Fibroblast of skin of right quadriceps (primary cell): Measurements from ENCODE around the gene OGFOD2.

ENCODE experiments used
- DNase-seq: peaks from one replicate; pipeline ENCODE4 v3.0.0-alpha.2; 2013

OGFOD2 gene

DNA sequence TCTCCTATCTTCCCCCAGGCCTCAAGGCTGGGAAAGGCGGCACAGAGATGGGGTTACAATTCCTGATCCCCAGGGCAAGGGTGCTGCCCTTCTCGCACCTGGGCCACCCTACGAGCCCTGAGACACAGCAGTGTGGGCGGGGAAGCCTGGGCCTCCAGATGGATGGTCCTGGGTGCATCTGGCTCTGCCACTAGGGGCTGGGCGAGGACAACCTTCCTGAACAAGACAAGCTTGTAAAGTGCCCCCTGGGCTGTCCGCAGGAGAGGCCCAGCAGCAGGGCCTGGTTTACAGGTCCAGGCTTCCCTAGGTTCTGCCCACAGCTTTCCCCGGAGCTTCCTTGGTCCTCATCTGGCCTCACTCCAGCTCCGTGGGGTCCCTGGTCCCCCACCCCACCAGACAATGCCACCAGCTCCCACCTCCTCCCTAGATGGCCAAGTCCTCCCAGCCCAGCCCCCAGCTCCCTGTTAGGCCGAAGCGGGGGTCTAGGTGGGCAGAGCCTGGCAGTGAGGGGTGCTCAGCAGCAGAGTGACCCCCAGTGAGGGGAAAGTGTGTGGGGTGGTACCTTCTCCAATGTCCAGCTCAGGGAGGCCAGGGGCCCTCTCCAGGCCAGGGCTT, 14.3 kb downstream of the OGFOD2 start:
- DNase-seq: no peak

DNA sequence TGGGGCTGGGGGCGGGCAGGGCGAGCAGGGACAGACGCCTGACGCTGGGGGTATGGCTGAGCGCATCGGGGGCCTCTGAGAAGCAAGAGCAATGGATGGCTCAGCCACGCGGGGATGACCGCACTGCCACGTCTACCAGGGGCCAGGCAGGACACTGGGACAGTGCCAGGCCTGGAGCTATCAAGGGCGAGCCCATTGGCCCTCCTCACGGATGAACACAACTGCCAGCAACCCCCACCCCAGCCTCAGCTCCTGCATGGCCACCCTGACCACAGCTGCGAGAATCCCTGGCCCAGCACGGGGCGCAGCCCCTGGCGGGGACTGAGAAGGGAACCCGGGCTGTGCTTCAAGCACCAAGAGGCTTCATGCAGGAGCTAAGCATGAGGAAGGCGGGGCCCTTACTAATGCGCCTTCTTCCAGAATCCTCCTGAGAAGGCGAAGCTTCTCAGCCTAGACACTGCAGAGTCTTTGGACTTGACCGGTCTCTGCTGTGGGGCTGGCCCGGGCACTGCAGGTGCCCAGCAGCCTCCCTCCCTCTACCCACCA, 14.9 kb downstream of the OGFOD2 start:
- DNase-seq: no peak

DNA sequence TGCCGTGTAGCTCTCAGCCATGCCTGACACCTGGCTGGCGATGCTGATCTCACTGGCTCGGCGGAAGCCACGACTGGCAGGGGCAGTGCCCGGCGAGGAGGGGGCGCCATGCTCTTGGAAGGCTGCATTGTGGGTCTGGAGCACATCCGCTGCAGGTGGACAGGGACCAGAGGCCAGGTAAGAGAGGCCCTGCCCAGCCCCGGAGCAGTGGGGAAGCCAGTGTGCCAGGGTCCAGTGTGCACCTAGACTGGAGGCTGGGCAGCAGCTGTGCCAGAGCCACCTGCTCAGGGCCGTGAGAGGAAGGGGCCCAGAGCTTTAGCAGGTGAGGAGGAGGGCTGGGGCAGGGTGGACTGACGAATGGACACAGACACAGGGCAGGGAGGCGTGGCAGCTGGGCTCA, 15.5 kb downstream of the OGFOD2 start:
- no peak for DNase-seq

DNA sequence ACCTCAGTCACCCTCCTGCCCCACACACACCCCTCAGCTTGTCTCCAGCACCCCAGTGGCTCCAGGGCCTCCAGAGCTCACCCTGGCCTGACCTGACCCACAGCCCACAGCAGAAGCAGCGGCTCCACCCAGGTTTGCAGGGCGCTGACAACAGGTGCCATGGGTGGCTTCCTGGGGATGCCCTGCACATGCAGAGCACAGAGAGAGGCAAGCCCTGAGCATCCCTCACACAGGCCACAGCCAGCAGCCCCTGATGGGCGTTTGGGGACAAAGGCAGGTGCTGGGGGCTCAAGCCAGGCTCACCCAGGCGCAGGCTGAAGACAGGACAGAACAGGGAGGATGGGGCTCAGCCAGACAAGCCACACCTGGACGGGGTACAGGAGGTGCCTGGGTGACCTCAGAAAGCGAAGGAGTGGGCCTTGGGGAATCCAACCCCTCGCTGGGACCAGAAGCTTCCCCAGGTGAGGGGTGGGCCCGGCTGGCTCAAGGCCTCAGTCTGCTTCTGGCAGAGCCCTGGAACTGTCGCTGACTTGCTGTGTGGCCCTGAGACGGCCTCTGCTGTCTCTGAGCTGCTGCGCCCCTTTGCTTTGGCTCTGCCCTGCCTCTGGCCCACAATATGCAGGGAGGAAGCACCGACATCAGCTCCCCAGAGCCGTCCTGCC, 16.0 kb downstream of the OGFOD2 start:
- no peak for DNase-seq

DNA sequence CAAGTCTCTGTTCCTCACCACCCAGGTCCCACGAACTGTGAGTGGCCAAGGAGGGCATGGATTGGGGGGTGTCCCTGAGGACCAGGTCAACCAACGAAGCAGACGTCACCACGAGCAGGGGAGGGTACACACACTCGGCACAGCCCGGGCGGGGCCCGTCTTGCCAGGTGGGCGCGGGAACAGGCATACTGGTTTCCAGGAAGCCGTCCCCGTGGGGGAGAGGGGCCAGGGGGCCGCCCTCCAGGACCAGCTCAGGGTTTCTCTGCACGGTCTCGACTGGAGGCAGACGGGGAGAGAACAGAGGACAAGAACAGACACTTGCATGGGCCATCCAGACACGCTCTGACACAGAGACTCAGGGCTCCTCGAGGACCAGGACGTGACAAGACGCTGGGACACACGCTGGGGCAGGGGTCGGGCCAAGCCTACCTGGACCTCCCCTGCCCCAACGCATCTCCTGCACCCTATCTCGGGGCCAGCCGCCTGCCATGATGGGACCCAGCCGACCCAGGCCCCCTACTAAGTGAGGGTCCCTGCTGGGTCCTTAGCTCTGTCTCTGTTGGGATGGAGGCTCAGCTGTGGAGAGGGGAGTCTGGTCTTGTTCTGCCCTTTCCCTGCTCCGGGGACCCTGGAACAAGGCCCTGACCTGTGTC, 16.7 kb downstream of the OGFOD2 start:
- no peak for DNase-seq

DNA sequence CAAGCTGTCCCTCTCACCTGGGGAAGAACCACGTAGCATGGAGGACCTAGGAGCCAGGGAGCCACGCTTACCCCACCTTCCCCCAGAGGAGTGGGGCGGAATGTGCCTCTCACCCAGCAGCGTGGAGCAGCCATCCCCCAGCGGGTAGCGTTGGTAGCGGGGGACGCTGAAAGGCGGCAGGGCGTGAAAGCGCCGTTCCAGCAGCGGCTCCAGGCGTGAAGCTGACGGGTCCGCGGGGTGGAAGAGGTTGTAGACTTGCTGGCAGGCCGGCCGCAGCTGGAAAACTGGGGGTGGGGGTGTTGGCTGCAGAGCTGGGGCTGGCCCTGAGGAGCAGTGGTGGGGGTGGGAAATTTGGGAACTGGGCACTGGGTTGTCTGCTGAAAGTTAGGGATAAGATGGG, 17.3 kb downstream of the OGFOD2 start:
- DNase-seq: no peak

DNA sequence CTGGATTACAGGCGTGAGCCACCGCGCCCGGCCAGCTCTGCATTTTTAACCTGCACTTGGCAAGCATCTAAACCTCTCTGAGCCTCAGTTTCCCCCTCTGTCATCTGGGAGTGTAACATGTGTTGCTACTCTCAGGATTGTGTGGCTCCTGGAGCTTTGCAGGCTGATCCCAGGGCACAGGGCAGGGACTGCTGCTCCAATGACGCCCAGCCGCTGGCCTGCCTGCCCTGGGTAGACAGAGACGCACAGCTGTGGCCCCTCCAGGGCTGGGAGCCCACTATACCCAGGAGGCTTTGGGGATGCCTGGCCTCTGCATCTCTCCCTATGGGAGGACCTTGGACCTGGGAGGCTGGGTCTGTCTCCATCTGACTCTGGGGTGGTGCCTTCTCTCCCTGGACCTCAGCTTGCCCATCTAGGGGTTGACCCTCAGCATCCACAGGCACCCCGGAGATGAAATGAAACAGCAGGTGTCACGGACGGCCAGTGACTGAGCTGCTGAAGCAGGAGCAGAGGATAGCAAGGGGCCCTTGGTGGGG, 19.2 kb downstream of the OGFOD2 start:
- DNase-seq: no peak

DNA sequence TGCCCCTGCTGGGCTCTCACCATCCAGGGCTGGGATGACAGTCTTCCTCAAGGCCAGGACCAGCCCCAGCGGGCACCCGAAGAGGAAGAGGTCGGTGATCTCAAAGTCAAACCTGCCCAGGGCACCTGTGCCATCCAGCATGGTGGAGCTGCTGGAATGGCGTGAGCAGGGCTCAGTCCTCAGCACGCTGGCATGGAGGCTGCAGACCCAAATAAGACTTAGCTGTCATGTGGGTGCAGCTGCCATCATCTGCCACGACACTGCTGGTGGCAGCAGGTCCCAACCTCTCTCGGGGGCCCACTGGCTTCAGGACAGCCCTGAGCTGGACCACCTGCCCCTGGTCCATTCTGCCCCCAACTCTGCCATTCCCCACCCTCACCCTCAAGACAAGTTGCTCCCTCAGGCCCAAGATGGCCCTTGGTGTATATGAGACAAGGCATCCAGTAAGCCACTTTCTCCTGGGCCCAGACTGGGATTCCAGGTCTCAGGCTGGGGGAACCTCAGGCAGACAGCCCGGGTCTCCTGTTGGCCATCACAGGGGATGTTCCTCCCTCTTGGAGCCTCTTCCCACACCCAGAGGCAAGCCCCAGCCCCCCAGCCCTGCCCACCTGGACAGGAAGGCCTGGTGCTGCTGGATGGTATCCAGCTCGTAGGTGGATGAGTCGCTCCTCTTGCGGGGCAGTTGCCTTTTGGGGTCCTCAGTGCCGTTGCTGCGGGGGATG, 19.9 kb downstream of the OGFOD2 start:
- DNase-seq: no peak

DNA sequence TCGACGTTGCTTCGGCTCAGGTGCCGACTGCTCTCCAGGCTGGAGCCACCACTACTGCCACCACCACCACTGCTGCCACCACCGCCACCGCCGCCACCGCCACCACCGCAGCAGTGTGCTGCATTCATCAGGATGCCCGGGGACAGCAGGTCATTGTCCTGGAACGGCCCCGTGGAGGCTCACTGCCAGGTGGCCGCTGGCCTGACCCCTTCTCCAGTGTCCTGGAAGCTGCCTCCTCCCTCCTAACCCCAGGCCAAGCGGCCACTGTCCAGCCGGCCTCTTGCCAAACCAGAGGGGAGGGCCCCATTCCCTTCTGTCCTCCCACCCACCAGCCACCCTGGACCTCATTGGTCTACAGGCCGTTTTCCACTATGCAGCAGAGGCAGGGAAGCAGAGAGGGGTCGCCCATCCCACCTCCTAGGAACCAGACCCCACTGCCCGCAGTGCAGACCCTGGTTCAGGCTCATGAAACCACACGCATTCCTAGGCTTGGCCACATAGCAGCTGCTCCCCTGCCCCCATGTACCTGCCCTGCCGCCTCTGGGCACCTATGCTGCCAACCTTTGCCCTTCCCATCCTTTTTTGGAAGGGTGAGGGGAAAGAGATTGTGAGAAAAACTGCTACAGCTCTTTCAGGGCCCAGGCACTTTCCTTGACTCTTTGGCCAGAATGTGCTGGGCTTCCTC, 20.6 kb downstream of the OGFOD2 start:
- no peak for DNase-seq

DNA sequence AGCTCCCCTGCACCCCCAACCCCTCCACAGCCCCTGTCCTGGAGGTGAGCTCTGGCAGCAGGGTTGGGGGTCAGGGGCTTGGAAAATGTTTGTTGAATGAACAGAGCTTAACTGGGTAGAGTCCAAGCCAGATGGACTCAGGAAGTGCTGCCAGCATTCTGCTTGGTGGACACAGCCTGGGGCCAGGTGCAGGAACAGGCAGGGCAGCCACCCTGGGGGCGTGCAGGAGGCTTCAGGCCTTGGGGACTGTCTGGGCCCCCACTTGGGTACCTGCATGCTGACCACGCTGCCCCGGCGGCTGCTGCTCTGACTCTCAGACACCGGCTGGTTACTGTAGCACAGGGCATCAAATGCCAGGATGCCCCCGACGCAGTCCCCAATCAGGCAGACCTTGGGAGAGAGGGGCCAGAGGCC, 21.2 kb downstream of the OGFOD2 start:
- no peak for DNase-seq

DNA sequence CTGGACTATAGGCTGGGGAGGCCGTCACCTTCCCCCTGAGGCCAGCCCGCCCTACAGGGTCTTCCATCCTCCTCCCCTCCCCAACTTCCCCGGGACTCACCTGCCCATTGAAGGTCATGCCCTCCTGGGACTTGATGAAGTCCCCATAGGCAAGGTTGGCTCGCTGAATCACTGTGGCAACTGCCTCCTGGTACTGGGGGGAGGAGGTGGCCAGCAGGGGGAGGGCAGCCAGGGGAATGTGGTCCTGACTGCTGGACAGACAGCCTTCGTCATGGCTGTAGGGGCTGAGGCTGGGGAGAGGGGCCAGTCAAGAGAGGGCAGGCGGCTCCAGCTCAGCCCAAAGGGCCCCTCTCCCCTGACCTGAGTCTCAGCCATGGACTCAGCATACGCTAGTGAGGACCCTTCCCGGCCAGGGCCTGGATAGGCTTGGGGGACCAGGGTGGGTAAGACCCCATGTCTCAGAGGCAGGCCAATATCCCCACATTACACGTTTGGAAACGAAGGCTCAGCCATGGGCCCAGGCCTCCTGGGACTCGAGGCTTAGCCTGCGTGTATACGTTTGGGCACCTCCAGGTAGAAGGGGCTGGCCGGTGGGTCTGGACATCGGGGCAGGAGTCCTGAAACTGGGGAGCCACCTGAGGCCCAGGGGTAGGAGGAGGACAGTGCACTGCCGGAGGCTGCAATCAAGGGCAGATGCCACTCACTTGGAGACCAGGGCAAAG, 21.7 kb downstream of the OGFOD2 start:
- no peak for DNase-seq

DNA sequence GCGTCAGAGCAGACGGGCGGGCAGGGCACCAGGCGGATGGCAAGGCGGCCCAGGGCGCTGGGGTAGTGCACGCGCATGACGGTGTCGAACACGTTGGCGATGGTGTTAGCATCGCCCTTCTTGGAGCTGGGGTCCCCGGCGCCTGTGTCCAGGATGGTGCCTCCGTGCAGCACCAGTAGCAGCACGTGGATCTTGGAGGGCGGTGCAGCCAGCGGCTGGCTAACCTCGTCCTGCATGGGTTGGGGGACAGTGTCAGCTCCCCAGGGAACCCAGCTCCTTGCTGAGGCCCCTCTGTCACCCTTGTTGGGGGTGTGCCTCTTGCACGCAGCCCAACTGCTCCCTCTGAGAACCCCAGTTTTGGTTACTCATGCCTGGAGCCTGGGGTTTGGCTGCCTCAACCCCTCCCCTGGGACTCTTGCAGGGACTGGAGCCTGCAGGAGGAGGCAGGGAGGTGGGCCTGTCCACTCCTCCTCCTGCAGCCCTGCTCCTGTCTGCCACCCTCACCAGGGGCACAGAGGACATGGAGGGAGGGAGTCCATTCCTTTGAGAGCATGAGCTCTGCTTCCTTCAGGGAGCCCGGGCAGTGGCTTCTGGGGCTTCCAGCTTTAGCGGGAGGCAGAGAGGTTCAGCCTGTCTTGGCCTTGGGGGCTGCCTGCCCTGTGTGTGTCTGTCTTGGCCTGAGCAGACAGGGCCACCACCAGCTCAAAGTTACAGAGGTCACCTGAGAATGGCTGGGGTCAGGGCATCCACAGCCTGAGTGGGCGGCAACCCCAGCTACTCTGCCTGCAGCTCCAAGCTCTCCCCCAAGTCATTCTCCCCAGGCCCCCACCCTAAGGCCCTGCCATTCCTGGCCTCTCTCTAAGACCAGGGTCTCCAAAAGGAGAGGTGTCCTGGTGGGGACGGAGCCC, 22.6 kb downstream of the OGFOD2 start:
- DNase-seq: no peak

DNA sequence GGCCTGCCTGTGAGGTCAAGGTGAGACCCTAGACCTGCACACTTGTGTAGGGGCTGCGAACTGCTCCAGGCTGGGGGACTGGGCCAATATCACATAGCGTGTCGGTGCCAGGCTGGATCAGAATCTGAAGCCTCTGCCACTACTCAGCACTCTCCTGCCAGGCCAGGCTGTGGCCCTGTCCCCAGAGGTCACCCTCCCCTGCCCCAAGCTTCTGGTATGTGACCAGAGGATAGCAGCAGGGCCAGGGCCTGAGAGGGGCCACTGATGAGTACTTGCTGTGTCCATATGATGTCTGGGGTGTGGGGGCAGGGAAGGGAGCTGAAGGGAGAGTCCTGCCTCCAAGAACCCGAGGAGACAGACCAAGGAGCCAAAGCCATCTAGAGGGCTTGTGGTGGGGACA, 23.3 kb downstream of the OGFOD2 start:
- no peak for DNase-seq

DNA sequence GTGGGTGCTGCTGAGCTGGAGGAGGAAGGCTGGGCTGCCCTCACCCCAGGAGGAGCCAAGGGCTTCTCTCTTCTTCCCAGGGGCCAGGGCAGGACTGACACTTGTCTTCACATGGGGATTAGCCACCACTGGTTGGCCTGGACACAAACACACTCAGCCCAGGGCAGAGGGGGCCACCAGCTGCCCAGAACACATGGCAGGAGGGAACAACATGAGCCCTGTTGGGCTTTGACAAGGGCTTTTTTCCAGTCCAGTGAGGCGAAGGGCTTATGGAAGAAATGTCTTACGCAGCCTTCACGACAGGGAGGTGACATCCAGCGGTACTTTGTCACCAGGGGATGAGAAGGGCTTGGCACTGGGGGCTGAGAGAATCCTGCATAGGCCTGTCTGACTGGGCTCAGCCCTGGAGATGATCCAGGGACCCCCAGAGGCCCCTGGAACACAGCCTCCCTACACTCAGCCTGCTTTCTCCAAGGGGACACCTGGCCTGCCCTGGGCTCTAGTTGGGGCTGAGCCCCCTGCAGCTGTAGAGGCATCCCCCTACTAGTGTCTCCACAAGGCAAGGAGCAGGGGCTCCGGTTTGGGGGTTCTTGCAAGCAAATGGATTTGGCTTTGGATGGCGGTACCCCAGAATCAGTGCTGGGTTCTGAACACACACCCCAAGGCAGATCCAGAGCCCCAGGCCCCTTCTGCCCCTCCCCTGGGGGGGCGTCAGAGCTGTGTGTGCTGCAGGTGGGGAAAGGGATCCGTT, 24.3 kb downstream of the OGFOD2 start:
- no peak for DNase-seq

DNA sequence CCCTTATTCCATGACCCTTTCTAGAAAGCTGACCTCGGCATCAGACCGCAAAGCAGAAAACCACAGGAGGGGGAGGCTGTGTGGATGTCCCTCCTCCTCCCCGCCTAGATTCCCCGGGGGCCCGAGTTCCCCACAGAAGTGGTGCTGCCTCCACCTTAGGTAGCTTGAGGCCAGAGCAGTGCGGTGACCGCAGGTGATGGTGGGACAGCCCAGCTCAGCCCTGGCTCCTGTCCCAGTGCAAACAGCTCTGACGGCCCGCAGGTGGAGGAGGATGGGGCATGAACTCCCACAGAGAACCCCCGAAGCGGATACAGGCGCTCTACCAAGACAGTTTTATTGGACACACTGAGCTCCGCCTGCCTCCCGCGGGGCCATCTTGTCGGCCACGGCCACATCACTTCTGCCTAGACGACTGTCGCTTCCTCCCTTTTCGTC, 25.0 kb downstream of the OGFOD2 start:
- no peak for DNase-seq

DNA sequence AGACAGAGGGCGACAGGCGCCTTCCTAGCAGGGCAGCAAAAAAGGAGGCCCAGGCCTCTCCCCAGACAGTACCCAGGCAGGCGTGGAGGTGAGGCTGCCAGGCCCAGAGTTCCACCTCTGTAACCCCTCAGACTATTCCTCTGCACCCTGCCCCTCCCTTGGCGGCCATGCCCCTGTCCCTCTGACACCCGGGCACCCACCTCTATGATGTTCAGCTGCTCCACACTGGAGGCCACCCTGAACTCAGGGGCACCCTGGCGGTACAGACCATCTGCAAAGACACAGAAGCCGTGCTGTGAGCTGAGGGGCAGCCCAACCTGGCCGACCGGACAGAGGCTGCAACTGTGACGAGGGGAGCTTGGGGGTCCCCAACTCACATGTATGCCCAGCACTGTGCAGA, 25.5 kb downstream of the OGFOD2 start:
- no peak for DNase-seq

DNA sequence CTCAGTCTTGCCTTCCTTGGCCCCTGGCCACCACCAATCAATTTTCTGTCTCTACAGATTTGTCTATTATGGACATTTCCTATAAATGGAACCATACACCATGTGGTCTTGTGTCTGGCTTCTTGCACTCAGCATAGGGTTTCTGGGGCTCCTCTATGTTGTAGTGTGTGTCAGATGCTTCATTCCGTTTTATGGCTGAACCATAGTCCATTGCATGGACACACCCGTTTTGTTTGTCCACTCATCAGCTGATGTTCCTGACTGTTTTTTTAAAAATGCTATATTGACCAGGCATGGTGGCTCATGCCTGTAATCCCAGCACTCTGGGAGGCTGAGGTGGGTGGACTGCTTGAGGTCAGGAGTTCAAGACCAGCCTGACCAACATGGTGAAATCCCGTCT, 26.4 kb downstream of the OGFOD2 start:
- no peak for DNase-seq

DNA sequence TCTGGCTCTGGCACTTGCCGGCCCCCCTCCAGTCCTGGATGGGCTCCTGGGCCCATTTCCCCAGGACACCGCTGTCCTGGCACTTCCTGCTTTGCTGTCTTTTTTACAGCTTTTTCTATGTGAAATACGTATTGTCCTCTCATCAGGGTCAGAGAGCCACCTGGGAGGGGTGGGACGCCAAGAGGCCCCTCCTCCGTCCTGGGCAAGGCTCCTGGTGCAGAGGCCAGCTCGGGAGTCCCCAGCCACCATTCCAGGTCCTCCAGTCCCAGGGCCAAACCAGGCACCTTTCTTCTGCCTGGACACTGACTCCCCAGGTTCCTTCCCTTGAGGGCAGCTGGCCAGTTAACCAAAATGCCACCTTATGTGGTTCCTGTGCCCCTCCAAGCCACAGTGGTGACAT, 28.2 kb downstream of the OGFOD2 start:
- no peak for DNase-seq

DNA sequence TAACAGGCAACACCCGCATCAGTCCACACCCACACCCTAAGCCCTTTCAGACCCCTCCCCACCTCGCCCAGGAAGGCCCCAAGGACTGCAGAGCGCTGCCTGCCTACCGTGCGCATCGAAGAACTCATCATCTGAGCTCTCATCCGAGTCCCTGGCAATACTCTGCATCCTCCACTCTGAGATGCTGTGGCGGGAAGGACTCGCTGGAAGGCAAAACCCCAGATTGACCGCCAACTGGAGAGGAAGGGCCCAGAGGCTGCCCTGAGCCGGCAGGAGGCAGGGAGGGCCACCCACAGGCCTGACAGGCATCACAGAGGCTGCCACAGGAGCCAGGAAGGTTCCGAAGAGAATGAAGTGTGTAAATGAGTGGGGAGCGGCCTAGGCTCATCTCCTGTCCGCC, 29.2 kb downstream of the OGFOD2 start:
- no peak for DNase-seq

DNA sequence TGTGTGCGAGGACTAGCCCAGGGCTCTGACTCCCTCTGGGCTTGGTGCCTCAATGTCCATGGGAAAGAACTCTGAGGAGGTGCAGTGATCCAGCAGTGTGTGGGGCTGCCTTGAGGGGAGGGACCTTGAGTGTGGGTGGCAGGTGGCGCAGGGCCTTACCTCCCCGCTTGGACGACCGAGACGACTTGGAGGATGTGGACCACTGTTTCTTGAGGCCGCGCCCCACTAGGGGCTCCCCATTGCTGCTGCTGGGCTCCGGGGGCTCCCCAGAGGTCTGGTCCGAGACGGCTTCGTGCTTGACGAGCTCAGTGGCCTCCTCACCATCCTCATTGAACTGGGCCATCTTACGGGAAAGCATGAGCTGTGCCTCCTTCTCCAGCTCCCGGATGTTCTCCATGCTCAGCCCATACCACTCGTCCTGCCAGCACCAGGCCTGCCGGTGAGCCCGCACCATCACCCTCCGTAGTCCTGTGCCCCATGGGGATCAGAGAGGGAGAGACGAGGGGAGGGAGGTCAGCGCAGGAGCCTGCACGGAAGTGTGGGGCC, 30.1 kb downstream of the OGFOD2 start:
- no peak for DNase-seq
